Astrocyte of the spinal cord (primary cell): Measurements from ENCODE around the gene KCNK15.

Experiments
- DNase-seq: peaks from one replicate; pipeline ENCODE4 v3.0.0; 2011; ENCODE audit warnings: low read depth, low spot score
- H3K4me3 ChIP-seq: 2 replicates; pipeline ENCODE4 v1.5.1; 2011; ENCODE audit warnings: low read depth, mild to moderate bottlenecking, low read length, moderate library complexity
- CTCF ChIP-seq: IDR thresholded peaks from 2 replicates; pipeline ENCODE4 v1.5.1; 2012; ENCODE audit warnings: low read depth, mild to moderate bottlenecking, low read length, inconsistent platforms
- in situ Hi-C: cut with HindIII; loops from 2 replicates; pipeline ENCODE4 v1.10.0; 2017; ENCODE audit warnings: low sequenced_read_pairs

Gene KCNK15

GRCh38 chr20:44785768-44786167 lies 40.1 kb downstream of the KCNK15 start:
- in situ Hi-C loops: no loop called here
- DNase-seq: no peak
- TF ChIP-seq CTCF: no peak

GRCh38 chr20:44787299-44787698 lies 41.6 kb downstream of the KCNK15 start:
- no peak for DNase-seq
- in situ Hi-C loops: no loop called here
- TF ChIP-seq CTCF: no peak
- no peak overlapping the region for H3K4me3 ChIP-seq

More at GRCh38 chr20:44785768-44786167, 40.1 kb downstream of the KCNK15 start:
- H3K4me3 ChIP-seq: no peak overlapping the region

- in situ Hi-C loops: no loop called here
- no peak for DNase-seq
- TF ChIP-seq CTCF: no peak
- no peak overlapping the region for H3K4me3 ChIP-seq
Measured at GRCh38 chr20:44788706-44789456, 43.2 kb downstream of the KCNK15 start.

GRCh38 chr20:44790638-44791393 lies 45.2 kb downstream of the KCNK15 start:
- no peak overlapping the region for H3K4me3 ChIP-seq
- no peak for DNase-seq
- TF ChIP-seq CTCF: no peak
- in situ Hi-C loops: no loop called here

- no peak for TF ChIP-seq CTCF
- in situ Hi-C loops: no loop called here
- H3K4me3 ChIP-seq: no peak overlapping the region
- no peak for DNase-seq
Measured at GRCh38 chr20:44792796-44793195, 47.1 kb downstream of the KCNK15 start.

GRCh38 chr20:44795836-44796235 lies 50.2 kb downstream of the KCNK15 start:
- no peak overlapping the region for H3K4me3 ChIP-seq
- DNase-seq: no peak
- in situ Hi-C loops: no loop called here
- TF ChIP-seq CTCF: no peak
